ENCODE data around the gene WSB2. TPM values are rescaled to one million over a fixed set of nuclear protein-coding genes. Genes with fewer than 3 reads are reported as not detected.
"Not testable (repeated sequence)": the region's sequence is repeated elsewhere in the genome, so short reads cannot be mapped to it uniquely, and the experiment has no call there.

WSB2 gene
- polyA plus RNA-seq, 1 donor (not counting 4 experiments of a cell fraction or from before 2014, with no cell fraction given) = 84.0 TPM

DNA sequence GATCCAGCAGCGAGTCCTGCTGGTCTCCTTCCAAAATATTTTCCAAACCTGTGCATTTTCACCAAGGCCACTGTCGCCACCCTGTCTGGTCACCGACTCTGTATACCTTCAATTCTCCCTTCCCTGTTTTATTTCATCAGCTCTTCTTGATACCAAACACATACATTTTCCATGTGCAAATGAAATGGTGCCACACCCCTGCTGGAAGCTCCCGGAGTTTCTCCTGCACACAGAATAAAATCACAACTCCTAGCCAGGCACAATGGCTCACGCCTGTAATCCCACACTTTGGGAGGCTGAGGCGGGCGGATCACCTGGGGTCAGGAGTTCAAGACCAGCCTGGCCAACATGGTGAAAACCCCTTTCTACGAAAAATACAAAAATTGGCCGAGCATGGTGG is 28.8 kb upstream of the WSB2 start:
- H4K20me1 ChIP-seq (ENCODE audit: control insufficient read depth, extremely low read depth, insufficient read depth, low read length) = no peaks in the 10 kb centered on the region
- no peak overlapping the region for H3K27ac ChIP-seq (ENCODE audit: control insufficient read depth, insufficient read depth, low read length)
- no peaks in the 10 kb centered on the region for H3K27me3 ChIP-seq (ENCODE audit: control insufficient read depth, extremely low read depth, insufficient read depth, low read length)
- H3K4me3 ChIP-seq (ENCODE audit: control insufficient read depth in 2 of 3, extremely low read depth in 1 of 3, insufficient read depth in 2 of 3, low read depth in 1 of 3, low read length in 3 of 3) = no peak overlapping the region
- no peaks in the 10 kb centered on the region for H3K79me2 ChIP-seq (ENCODE audit: control insufficient read depth, insufficient read depth, low read length)
- H3K9me1 ChIP-seq (ENCODE audit: control insufficient read depth, extremely low read depth, insufficient read depth, low read length) = no peaks in the 10 kb centered on the region
- FAIRE-seq (no peak), DNase-seq (ENCODE audit: low read depth, low spot score) (no peak)
- dilution Hi-C loops (cut with MboI; ENCODE audit: extremely low pct_ligation_motif_present, low sequenced_read_pairs) = no loop called here
- peaks cover 0 to 4% of the 10 kb centered on the region in 2 experiments for H3K36me3 ChIP-seq (ENCODE audit: control insufficient read depth in 2 of 2, extremely low read depth in 1 of 2, insufficient read depth in 2 of 2, low read length in 2 of 2)
- no peaks in the 10 kb centered on the region for H3K9me3 ChIP-seq (ENCODE audit: control insufficient read depth, low read depth, low read length)
- H3K4me2 ChIP-seq (ENCODE audit: control insufficient read depth, extremely low read depth, insufficient read depth, low read depth, low read length) = no peak overlapping the region
- TF ChIP-seq EZH2 (IDR thresholded peaks at IDR 0.05; ENCODE audit: low read length) = no peak
- TF ChIP-seq, protein P1, sequence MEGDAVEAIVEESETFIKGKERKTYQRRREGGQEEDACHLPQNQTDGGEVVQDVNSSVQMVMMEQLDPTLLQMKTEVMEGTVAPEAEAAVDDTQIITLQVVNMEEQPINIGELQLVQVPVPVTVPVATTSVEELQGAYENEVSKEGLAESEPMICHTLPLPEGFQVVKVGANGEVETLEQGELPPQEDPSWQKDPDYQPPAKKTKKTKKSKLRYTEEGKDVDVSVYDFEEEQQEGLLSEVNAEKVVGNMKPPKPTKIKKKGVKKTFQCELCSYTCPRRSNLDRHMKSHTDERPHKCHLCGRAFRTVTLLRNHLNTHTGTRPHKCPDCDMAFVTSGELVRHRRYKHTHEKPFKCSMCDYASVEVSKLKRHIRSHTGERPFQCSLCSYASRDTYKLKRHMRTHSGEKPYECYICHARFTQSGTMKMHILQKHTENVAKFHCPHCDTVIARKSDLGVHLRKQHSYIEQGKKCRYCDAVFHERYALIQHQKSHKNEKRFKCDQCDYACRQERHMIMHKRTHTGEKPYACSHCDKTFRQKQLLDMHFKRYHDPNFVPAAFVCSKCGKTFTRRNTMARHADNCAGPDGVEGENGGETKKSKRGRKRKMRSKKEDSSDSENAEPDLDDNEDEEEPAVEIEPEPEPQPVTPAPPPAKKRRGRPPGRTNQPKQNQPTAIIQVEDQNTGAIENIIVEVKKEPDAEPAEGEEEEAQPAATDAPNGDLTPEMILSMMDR (optimal IDR thresholded peaks at IDR 0.05 in 1 of 3, IDR thresholded peaks at IDR 0.05 in 1 of 3, conservative IDR thresholded peaks at IDR 0.05 in 1 of 3; ENCODE audit: extremely low read depth in 1 of 3, insufficient read depth in 2 of 3, low read length in 3 of 3) = no peak
- no peak overlapping the region for H3K9ac ChIP-seq (ENCODE audit: control insufficient read depth, extremely low read depth, insufficient read depth, low read length)
- peaks cover 7% of the 10 kb centered on the region for H3K4me1 ChIP-seq (ENCODE audit: control insufficient read depth, extremely low read depth, insufficient read depth, low read length)
- H2AFZ ChIP-seq (ENCODE audit: control insufficient read depth, low read length) = no peak overlapping the region

DNA sequence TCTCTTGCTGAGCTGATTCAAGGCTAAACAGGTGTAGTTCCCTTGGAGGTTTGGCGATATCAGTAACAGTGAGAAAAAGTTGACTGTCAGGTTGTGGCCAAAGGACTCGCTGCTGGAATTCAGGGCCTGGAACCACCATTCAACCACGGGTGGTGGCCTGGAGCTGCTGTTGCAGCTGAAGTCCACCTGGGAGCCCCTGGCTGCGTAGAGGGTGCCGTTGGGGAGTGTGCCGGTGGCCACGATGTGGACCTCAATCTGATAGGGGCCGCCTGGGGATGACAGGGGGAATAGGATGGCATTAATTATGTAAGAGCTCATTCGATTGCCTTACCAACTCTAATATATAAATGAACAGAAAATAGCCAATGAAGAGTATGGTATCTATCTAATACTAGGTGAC is 21.2 kb upstream of the WSB2 start:
- FAIRE-seq (no peak), DNase-seq (ENCODE audit: low read depth, low spot score) (no peak)
- dilution Hi-C loops (cut with MboI; ENCODE audit: extremely low pct_ligation_motif_present, low sequenced_read_pairs) = no loop called here
- Histone ChIP-seq H3K36me3 (ENCODE audit: control insufficient read depth in 2 of 2, extremely low read depth in 1 of 2, insufficient read depth in 2 of 2, low read length in 2 of 2) (peaks cover 0 to 16% of the 10 kb centered on the region in 2 experiments), H3K4me2 (ENCODE audit: control insufficient read depth, extremely low read depth, insufficient read depth, low read depth, low read length) (no peak overlapping the region), H3K4me3 (ENCODE audit: control insufficient read depth in 2 of 3, extremely low read depth in 1 of 3, insufficient read depth in 2 of 3, low read depth in 1 of 3, low read length in 3 of 3) (no peak overlapping the region), H3K27ac (ENCODE audit: control insufficient read depth, insufficient read depth, low read length) (no peak overlapping the region), H3K9ac (ENCODE audit: control insufficient read depth, extremely low read depth, insufficient read depth, low read length) (no peak overlapping the region), H3K27me3 (ENCODE audit: control insufficient read depth, extremely low read depth, insufficient read depth, low read length) (no peaks in the 10 kb centered on the region), H2AFZ (ENCODE audit: control insufficient read depth, low read length) (no peak overlapping the region), H3K79me2 (ENCODE audit: control insufficient read depth, insufficient read depth, low read length) (no peaks in the 10 kb centered on the region), H3K9me1 (ENCODE audit: control insufficient read depth, extremely low read depth, insufficient read depth, low read length) (no peaks in the 10 kb centered on the region), H4K20me1 (ENCODE audit: control insufficient read depth, extremely low read depth, insufficient read depth, low read length) (no peaks in the 10 kb centered on the region), H3K9me3 (ENCODE audit: control insufficient read depth, low read depth, low read length) (no peaks in the 10 kb centered on the region), H3K4me1 (ENCODE audit: control insufficient read depth, extremely low read depth, insufficient read depth, low read length) (no peaks in the 10 kb centered on the region)
- no peak for TF ChIP-seq EZH2 (IDR thresholded peaks at IDR 0.05; ENCODE audit: low read length)
- TF ChIP-seq, protein P1 (optimal IDR thresholded peaks at IDR 0.05 in 1 of 3, IDR thresholded peaks at IDR 0.05 in 1 of 3, conservative IDR thresholded peaks at IDR 0.05 in 1 of 3; ENCODE audit: extremely low read depth in 1 of 3, insufficient read depth in 2 of 3, low read length in 3 of 3) = no peak

DNA sequence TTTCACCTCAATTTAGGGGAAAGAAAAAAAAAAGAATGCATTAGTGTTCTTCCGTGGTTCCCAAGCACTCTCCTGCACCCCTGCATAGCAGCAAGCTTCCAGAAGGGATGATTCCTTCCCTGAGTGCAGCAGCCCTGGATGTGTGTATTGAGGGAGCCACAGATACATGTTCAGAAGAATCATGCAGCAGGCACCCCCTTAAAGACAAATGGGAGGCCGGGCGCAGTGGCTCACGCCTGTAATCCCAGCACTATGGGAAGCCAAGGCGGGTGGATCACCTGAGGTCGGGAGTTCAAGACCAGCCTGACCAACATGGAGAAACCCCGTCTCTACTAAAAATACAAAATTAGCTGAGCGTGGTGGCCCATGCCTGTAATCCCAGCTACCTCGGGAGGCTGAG is 20.5 kb upstream of the WSB2 start:
- DNase-seq (ENCODE audit: low read depth, low spot score); H3K27ac ChIP-seq (ENCODE audit: control insufficient read depth, insufficient read depth, low read length); dilution Hi-C loops (cut with MboI; ENCODE audit: extremely low pct_ligation_motif_present, low sequenced_read_pairs); H3K4me3 ChIP-seq (ENCODE audit: control insufficient read depth in 2 of 3, extremely low read depth in 1 of 3, insufficient read depth in 2 of 3, low read depth in 1 of 3, low read length in 3 of 3); H3K9me1 ChIP-seq (ENCODE audit: control insufficient read depth, extremely low read depth, insufficient read depth, low read length); H3K9ac ChIP-seq (ENCODE audit: control insufficient read depth, extremely low read depth, insufficient read depth, low read length); H4K20me1 ChIP-seq (ENCODE audit: control insufficient read depth, extremely low read depth, insufficient read depth, low read length); H3K4me1 ChIP-seq (ENCODE audit: control insufficient read depth, extremely low read depth, insufficient read depth, low read length); H2AFZ ChIP-seq (ENCODE audit: control insufficient read depth, low read length); H3K4me2 ChIP-seq (ENCODE audit: control insufficient read depth, extremely low read depth, insufficient read depth, low read depth, low read length); H3K9me3 ChIP-seq (ENCODE audit: control insufficient read depth, low read depth, low read length); H3K27me3 ChIP-seq (ENCODE audit: control insufficient read depth, extremely low read depth, insufficient read depth, low read length); H3K79me2 ChIP-seq (ENCODE audit: control insufficient read depth, insufficient read depth, low read length); FAIRE-seq: not testable (repeated sequence)
- H3K36me3 ChIP-seq (ENCODE audit: control insufficient read depth in 2 of 2, extremely low read depth in 1 of 2, insufficient read depth in 2 of 2, low read length in 2 of 2) = peaks cover 0 to 15% of the 10 kb centered on the region in 2 experiments
